ENCODE results near the gene LAP3.
"Not testable (repeated sequence)": the region's sequence is repeated elsewhere in the genome, so short reads cannot be mapped to it uniquely, and the experiment has no call there.

The LAP3 gene

DNA sequence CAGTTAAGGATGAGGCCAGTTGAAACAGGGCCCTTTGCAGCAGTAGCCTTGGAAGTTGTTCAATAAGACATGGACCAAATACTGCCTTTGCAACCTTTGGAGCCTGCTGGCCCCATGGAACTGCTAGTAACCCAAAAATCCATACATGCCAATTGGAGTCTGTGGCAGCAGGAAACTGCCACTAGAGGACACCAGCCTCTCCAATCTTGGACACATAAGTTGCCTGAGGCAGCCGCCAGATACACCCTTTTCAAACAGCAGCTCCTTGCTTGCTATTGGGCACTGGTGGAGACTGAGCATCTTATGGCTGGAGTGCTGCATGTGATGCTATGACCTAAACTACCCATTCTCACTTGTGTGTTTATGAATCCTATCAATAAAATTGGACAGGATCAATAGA lies 14.8 kb upstream of the LAP3 start:
- DNase-seq, result no peak

DNA sequence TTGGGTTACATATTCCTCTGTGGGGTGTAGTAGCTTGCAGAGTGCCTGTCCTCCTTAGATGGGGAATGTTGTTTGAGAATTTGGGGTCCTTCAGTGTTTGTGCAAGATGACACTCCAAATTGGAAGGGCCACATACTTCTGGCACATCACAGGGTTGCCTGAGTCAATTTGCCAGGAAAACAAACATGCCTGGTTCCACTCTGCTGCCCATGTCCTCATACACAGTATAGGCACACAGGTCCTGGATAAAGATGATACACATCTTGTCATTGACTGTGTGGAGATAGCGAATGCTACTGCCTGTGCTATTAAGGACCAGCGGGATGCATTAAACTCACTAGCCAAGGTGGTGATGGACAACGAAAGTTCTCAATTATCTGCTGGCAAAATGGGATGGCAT lies 11.2 kb upstream of the LAP3 start:
- DNase-seq, result no peak

DNA sequence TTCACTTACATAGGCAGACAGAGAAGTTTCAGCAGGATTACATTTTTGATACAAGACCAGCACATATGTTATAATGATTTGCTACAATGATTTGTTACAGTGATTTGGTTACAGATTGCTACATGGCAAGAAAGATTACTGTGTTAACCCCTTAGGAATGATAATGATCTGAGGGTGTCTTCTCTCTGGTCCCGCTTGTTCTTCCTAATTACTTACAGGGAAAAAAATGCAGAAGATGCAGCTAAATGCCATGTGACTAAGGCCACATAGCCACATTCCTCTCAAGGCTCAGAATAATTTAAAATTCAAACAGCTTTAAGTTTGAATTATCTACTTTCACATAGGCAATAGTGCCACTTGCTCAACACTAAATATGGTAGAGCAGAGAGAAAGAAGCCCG lies 9.7 kb upstream of the LAP3 start:
- DNase-seq, result no peak

DNA sequence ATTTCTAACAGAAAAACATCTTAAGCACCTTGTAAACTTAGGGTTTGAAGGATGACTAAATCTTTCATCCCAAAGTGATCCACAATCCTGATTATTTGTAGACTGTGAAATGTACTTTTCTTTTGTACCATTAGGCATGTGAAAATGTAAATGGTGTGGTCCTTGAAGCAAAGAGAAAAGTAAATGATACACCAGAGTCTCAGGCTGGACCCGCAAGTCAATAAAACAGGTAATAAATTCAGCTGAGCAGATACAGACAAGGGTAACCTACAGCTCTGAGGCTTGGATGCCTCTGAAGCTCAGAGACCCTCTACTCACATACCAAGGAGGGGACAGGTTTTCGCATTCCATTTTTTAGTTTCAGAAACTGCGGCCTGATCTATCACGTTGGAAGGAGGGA lies 2.8 kb upstream of the LAP3 start:
- no peak for DNase-seq

DNA sequence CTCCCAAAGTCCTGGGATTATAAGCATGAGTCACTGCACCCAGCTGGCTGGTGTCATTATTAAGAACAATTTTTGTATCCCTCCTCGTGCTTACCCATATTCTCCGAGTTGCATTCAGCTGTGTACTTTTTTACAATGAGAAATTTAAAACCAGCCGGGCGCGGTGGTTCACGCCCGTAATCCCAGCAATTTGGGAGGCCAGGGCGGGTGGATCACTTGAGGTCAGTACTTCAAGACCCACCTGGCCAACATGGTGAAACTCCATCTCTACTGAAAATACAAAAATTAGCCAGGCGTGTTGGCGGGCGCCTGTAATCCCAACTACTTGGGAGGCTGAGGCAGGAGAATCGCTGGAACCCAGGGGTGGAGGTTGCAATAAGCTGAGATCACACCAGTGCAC lies 1.8 kb upstream of the LAP3 start:
- DNase-seq, result not testable (repeated sequence)

DNA sequence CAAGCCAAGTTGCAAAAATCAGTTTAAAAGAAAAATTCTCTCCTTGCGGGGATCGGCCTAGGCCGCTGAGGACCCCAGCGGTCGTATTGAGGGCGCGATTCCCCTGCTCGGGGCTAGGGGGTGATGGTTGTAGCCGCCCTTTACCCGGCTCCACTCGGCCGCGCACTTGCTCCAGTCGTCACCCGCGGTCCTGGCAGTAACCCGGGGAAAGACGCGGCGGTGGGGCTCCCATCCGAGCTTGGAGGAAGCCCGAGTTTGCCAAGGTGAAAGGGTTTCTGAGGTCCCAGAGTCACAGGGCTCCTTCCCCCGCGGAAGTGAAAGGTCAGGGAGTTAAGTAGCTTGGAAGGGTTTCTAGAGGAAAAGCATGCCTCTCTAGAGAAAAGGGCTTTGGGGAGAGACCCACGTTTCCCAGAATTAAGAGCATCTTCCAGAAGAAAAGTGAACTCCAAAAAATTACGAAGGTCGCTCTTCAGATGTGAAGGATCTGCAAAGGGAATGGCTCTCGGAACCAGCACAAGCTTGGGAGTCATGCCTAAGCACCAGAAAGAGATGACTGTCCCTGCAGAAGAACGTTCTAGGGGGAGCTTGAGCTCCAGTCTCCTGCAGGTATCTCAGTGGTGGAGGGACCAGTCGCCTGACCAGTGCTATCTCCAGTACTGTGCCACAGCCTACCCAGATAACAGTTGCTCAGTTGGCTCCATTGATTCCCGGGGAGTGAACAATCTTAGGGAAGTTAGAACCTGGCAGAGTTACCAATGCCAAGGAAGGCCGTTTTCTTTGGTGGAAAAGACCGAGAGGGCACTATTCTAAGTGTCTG lies 875 bp downstream of the LAP3 start:
- peak; percentile 32 for DNase-seq

DNA sequence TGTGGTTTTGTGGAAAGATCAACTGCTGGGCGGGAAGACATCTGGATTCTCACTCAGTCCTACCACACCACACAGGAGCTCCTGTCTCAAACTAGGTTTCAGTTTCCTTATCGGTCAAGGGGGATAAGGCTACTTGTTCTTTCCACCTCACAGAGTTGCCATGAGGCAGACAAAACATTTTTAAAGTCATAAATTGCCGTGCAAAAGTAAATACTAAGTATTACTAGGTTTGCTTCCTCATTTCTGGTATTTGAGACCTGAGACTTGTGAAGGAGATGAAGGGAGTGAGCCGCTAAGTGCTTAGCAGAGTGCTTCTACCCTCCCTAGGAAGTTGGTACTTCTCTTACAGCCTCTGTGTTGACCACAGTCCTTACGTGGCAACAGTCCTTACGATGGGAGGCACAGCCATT lies 1.5 kb downstream of the LAP3 start:
- DNase-seq, result no peak

DNA sequence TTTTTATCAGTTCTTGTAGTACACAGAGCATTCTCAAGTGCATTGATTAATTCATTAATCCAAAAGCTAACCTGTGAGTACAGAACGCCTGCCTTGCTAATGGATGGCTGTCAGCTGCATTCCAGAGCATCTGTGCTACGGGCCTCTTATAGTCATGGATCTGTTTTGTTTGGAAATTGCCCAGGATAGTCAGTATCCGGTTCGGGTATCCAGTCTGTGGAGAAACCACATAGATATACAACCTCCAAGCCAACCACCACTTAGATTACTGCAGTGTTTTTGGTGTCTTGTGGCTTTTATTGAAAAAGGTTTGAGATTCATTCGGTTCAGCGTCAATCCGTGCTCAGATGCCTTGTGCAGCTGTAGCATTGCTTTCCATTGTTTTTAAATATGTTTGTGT lies 4.0 kb downstream of the LAP3 start:
- no peak for DNase-seq

DNA sequence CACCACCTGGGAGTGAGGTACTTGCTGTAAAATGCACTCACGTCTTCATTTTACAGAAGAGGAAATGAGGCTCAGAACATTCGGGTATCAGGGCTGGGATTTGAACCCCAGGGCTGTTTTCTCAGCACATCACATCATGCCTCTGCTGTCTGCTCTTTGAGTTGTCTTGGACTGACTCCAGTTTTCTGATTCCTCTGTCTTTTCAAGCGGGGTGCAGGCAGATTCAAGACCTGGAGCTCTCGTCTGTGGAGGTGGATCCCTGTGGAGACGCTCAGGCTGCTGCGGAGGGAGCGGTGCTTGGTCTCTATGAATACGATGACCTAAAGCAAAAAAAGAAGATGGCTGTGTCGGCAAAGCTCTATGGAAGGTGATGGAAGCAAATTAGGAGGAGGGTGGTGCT lies 6.3 kb downstream of the LAP3 start:
- DNase-seq, result no peak

DNA sequence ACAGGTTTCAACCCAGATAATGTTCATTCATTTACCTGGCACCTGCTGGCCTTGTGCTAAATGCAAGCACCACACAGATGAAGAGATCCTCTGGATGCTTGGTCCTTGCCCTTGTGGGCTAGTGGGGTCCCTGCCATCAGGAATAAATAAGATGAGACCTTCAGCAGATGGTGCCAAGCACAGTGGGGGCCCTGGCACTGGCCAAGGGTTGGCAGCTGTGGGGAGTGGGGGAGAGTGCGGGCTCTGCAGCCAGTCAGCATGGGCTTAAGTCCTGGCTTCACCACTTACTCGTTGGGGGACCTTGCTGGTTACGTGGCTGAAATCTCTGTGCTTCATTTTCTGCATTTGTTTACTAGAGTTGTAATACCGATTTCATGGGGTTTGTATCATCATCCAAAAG lies 6.9 kb downstream of the LAP3 start:
- no peak for DNase-seq

DNA sequence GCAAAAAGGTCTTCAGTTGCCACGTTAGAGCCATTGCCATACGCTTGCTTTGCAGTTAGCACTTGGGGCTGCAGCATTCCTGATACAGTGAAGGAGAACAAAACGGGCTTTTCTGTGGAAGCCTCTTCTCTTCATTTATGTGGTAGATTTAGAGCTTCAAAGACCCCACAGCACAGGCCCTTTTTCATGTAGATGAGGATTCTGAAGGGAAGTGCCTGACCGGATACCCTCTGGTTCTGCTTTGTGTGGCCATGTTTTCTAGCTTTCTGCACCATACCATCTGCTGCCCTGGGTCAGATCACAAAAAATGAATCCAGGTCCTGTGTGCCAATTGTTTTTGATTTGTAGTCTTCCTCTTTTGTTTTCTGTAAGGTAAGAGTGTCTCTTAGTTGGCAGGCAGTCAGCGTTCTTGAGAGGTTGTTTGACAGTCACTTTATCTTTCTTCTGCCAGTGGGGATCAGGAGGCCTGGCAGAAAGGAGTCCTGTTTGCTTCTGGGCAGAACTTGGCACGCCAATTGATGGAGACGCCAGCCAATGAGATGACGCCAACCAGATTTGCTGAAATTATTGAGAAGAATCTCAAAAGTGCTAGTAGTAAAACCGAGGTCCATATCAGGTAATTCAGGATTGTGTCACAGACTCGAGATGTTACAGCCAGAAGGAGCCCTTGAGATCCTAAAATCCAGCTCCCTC lies 7.7 kb downstream of the LAP3 start:
- DNase-seq, result no peak

DNA sequence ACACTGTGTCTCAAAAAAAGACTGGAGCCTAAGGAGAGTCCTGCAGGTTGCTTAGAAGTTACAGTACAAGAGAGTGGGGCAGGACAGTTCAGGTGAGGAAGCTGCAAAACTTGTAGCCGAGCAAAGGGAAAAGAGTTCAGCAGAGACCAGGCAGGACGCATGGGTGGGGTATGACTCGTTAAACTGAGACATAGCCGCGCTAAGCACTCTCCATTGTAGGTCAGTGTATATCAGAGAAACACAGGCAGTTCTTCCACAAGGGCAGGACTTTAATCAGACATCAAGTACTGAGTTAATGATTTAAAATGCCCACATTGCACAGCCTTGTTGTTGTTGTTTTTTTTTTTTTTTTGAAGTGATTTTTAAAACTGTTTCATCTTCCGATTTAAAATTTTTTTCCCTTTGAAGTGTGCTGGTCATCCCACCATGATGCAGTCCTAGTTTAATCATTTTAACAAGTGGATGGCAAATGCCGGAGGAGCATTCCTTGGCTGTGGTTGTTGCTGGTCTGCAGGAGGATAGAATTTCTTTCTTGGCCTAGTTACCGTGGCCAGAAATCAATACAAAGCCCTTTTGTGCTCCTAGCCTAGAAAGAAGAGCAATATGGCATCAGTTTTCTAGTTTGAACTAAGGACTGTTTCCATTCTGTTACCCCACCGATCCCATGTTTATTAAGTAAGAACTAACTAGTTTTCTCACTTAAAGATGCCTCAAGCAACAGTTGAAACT lies 10.3 kb downstream of the LAP3 start:
- no peak for DNase-seq

DNA sequence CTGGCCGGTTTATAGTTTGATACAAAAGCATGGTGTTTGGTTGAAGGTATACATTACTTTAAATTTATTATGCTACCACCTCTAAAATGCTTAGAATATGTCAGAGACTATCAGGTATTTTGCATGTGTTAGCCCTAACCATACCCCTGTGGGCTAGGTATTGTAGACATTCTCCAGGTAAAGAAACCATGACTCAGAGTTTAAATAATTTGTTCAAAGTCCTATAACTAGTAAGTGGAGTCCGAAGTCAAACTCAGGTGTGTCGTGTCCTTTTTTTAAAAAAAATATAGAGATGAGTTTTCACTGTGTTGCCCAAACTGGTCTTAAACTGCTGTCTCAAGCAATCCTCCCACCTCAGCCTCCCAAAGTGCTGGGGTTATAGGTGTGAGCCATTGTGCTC lies 12.4 kb downstream of the LAP3 start:
- DNase-seq, result no peak

DNA sequence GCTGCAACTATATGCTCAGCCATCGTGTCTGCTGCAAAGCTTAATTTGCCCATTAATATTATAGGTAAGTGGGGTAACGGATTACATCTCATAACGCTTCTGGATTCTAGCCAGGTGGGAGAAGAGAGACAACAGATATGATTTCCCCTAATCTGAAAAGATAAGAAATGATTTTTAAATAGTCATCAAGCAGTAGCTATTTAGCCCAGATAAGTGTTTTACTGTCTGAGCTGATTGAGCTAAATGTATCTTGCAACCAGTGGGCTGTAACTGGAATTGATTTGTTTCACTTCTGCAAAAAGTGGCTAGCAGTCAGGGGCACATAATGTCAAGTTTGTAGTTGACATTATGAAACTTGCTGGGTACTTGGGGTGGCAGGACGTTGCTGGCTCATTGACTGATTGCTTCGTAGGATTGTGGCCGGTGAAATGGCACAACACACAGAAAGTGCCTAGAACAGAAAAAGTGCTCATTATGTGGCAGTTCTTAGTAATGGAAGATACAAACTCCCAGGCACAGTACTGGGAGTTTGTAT lies 18.5 kb downstream of the LAP3 start:
- DNase-seq, result no peak

DNA sequence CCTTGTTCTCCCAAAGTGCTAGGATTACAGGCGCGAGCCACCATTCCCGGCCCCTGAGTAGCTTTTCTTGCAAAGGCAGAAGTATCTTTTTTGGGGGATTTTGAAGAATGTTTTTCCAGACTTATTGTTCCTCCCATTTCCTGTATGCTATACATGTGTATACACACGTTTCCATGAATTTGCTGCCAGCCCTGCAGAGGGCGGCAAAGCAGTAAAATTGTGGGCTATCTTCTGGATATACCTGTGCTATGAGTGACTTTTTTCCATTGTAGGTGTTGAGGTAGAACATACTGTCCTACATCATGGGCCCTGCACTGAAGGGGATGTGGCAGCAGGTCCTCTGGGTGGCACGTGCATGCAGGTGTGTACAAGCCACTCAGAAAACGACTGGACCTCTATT lies 20.5 kb downstream of the LAP3 start:
- DNase-seq, result peak; percentile 9

DNA sequence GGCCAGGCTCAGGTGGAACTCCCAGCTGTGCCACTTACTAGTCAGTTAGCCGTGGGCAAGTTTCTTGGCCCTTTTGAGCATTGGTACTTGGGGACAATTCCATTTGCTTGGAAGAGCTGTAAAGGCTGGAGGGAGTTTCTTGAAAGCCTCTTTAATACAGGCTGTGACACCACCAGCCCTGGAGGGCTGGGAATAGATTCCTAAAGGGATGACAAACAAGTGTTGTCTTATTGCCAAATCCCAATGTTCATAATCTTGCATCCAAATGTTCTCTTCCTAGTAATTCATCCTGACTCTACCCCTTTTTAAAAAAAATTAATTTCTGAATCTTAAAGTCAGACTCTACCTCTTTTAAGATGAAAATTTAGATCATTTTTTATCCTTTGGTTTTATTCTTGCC lies 22.8 kb downstream of the LAP3 start:
- DNase-seq, result no peak

DNA sequence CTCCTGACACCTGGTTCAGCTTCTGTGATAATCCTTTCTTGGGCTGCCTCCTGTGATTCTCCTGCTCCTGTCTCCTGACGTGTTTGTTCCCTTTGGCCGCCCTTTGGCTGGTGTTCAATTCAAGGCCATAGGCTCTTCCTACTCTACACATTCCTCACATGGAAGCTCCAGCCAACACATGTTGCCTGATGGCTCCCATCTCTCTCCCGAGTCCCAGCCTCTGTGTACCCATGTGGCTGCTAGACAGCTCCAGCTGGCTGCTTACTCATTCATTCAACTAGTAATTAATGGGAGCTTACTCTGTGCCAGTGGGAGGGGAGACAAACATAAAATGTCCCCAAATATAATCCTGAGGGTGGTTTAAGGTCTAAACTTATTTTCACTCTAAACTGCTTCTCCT lies 28.2 kb downstream of the LAP3 start:
- no peak for DNase-seq

DNA sequence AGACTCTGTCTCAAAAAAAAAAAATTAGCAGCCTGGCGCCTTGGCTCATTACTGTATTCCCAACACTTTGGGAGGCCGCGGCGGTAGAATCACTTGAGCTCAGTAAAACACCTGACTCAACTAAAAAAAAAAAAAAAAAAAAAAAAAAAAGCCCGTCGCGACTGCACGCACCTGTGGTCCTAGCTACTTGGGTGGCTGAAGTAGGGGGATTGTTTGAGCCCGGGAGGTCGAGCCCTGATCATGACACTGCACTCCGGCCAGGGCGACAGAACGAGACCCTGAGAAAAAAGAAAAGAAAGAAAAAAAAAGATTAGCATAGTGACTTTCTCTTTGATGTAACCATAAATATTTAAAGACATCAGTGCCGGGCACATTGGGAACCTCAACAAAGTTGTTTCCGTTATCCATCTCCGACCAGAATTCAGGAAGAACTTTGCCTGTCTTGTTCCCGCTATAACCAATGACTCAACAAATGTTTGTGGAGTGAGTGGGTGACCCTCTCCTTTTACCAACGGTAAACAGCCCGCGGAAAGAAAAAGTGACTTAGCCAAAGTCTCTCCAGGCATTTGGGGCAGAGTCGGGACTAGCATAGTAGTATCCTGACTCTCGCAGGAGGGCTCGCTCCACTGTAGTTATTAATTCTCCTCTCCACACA lies 36.9 kb downstream of the LAP3 start:
- DNase-seq, result peak; percentile 68

DNA sequence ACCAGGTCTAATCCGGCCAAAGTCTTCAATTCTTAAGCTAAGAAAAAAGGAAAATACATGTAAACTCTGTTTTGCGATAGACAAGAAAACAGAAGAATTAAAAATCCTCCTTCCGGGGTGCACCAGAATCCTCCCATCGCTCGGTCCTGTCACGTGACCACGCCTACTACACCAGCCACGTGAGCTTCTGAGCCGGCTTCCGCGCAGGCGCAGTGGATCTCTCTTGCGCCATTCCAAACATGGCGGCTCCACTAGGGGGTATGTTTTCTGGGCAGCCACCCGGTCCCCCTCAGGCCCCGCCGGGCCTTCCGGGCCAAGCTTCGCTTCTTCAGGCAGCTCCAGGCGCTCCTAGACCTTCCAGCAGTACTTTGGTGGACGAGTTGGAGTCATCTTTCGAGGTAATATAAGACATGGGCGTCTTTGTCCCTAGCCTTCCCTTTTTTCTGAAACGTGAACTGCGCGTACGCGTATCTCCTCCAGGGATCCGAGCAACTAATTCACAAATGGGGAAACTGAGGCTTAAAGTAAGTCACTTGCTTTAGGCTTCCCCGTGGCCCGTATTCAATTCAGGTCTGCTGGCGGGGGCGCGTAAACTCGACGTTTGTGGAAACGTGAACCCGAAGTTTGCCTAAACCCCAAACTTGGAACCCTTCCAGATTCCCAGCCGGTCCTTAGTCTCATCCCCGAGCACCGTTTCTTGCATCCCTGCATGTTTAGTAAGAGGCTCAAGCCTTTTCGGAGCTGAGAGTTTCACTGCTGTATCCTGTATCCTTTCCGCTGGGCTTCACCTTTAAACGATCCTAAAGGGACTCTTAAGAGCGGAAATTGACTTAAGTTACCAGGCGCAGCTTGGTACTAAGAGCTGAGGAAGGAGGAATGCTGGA lies 37.7 kb downstream of the LAP3 start, which contains the start of gene MED28:
MED28 (plus strand) TSS at position 226 of the 884 bp plus-strand sequence; CDS start at position 240, 14 bp downstream.
- DNase-seq, result peak; percentile 82

DNA sequence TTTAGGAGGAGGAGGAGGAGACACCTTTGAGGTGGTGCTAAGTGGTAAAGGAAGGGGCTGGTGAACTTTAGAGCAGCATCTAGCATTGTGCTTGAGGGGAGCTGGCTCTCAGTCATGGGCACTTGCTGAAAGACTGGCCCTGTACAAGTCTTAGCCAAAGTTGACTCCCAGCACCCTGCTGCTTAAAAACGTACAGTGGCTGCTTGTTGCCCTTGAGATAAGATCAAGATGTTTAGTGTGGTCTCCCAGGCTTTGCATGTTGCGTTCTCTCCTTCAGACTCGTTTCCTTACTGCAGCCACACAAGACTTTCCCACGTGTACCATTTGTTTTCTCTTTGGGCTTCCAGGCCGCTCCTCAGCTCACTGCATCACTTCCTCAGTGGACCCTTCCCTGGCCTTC lies 39.3 kb downstream of the LAP3 start:
- no peak for DNase-seq

DNA sequence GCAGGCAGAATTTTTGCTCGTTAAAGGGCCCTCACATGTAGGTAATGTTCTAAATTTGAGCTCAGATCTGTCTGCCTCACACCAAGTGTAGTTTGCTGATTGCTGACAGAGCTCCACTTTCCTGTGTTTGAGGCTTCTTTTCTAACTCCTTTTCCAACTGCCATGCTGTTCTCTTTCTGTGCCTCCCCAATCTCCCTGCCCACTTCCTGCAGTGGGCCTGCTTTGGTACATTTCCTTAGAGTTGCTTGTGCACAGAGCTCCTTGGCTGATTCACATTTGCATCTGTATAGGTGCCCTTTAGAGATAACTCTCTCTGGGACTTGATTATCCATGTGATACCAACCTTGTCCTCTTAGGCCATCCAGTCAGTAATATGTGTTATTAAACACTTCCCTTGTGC lies 41.9 kb downstream of the LAP3 start:
- DNase-seq, result no peak

Measured in HCEC 1CT (cell line).